Tibial artery (tissue), 4 donors: Measurements from ENCODE around the gene ADAMTS2.

Experiments
- DNase-seq, 2 donors: peaks; one replicate each; pipeline ENCODE4 v3.0.0-alpha.2; 2019
- H3K27ac ChIP-seq, 2 donors: fragments of 200-600 bp; sonication (generic) in 1 of 2; 1 replicate in 1 of 2; 2 replicates in 1 of 2; pipeline ENCODE4 v1.5.1; 2018 to 2019; ENCODE audit warnings: mild to moderate bottlenecking in 1 of 2
- H3K27me3 ChIP-seq, 2 donors: fragments of 200-600 bp; sonication (generic) in 1 of 2; one replicate each; pipeline versions ENCODE4 v1.5.1 to v1.6.0; 2016 to 2019
- H3K36me3 ChIP-seq, 3 donors: fragments of 200-600 bp; sonication (generic) in 2 of 3; one replicate each; pipeline ENCODE4 v1.5.1; 2016 to 2019; ENCODE audit warnings: mild to moderate bottlenecking in 2 of 3
- H3K4me1 ChIP-seq, 4 donors: fragments of 200-600 bp; sonication (generic) in 2 of 4; 1 replicate in 3 of 4; 2 replicates in 1 of 4; pipeline ENCODE4 v1.5.1; 2016 to 2019
- H3K4me3 ChIP-seq, 2 donors: fragments of 200-600 bp; sonication (generic) in 1 of 2; 1 replicate in 1 of 2; 2 replicates in 1 of 2; pipeline ENCODE4 v1.5.1; 2018 to 2019; ENCODE audit warnings: mild to moderate bottlenecking in 2 of 2
- H3K9me3 ChIP-seq, 3 donors: fragments of 200-600 bp; sonication (generic) in 1 of 3; one replicate each; pipeline ENCODE4 v1.5.1; 2016 to 2019
- CTCF ChIP-seq, 2 experiments: fragments of 200-600 bp in 1 of 2; fragments of 450-650 bp in 1 of 2; IDR thresholded peaks; one replicate each; pipeline ENCODE4 v1.5.1; 2017 to 2019; ENCODE audit warnings: antibody characterized with exemption in 2 of 2, mild to moderate bottlenecking in 1 of 2, moderate library complexity in 1 of 2
- intact Hi-C: fragments of 100-400 bp; cut with DNase I; formaldehyde crosslinking; loops from one replicate; pipeline ENCODE4 v1.15.0; 2023; ENCODE audit warnings: low total_unique reads

ADAMTS2 gene

GRCh38 chr5:179135006-179135405, 210.3 kb downstream of the ADAMTS2 start:
- H3K4me1 ChIP-seq, result no peaks in the 10 kb centered on the region
- intact Hi-C loops, result no loop called here
- TF ChIP-seq CTCF (IDR thresholded peaks at IDR 0.05), result no peak
- H3K4me3 ChIP-seq, result no peak overlapping the region
- no peak for DNase-seq
- H3K9me3 ChIP-seq, result no peaks in the 10 kb centered on the region
- peaks cover 13 to 54% (median 48%) of the 10 kb centered on the region in 3 donors for H3K36me3 ChIP-seq
- no peak overlapping the region for H3K27ac ChIP-seq
- H3K27me3 ChIP-seq, result no peaks in the 10 kb centered on the region

- intact Hi-C loops, result no loop called here
- DNase-seq, result no peak
- Histone ChIP-seq H3K27me3 (no peaks in the 10 kb centered on the region), H3K27ac (no peak overlapping the region), H3K4me3 (no peak overlapping the region), H3K4me1 (no peaks in the 10 kb centered on the region), H3K36me3 (peaks cover 17 to 59% (median 53%) of the 10 kb centered on the region in 3 donors), H3K9me3 (no peaks in the 10 kb centered on the region)
- no peak for TF ChIP-seq CTCF (IDR thresholded peaks at IDR 0.05)
Observed at GRCh38 chr5:179134511-179134910, 210.8 kb downstream of the ADAMTS2 start.

- no peak overlapping the region for H3K4me3 ChIP-seq
- no peaks in the 10 kb centered on the region for H3K4me1 ChIP-seq
- no peaks in the 10 kb centered on the region for H3K9me3 ChIP-seq
- no peak for DNase-seq
- H3K27me3 ChIP-seq, result no peaks in the 10 kb centered on the region
- H3K36me3 ChIP-seq, result peaks cover 29 to 69% (median 65%) of the 10 kb centered on the region in 3 donors
- intact Hi-C loops, result no loop called here
- H3K27ac ChIP-seq, result no peak overlapping the region
- TF ChIP-seq CTCF (IDR thresholded peaks at IDR 0.05), result no peak
Observed at GRCh38 chr5:179132586-179133355, 212.5 kb downstream of the ADAMTS2 start.

- Histone ChIP-seq H3K27ac (no peak overlapping the region), H3K4me3 (no peak overlapping the region)
Observed at GRCh38 chr5:179131886-179132585, 213.2 kb downstream of the ADAMTS2 start.

GRCh38 chr5:179131321-179131835, 213.9 kb downstream of the ADAMTS2 start:
- Histone ChIP-seq H3K36me3 (peaks cover 29 to 78% (median 64%) of the 10 kb centered on the region in 3 donors), H3K4me1 (no peaks in the 10 kb centered on the region), H3K27ac (no peak overlapping the region), H3K4me3 (no peak overlapping the region), H3K27me3 (no peaks in the 10 kb centered on the region), H3K9me3 (no peaks in the 10 kb centered on the region)
- no peak for DNase-seq
- intact Hi-C loops, result no loop called here
- TF ChIP-seq CTCF (IDR thresholded peaks at IDR 0.05), result no peak

More at GRCh38 chr5:179131886-179132585, 213.2 kb downstream of the ADAMTS2 start:
- H3K9me3 ChIP-seq, result no peaks in the 10 kb centered on the region
- H3K36me3 ChIP-seq, result peaks cover 29 to 72% (median 64%) of the 10 kb centered on the region in 3 donors
- TF ChIP-seq CTCF (IDR thresholded peaks at IDR 0.05), result no peak
- no peak for DNase-seq
- no peaks in the 10 kb centered on the region for H3K27me3 ChIP-seq
- no peaks in the 10 kb centered on the region for H3K4me1 ChIP-seq
- intact Hi-C loops, result no loop called here
